Mucosa of descending colon (tissue), 3 donors: ENCODE results near the gene EXT2. TPM values are rescaled to one million over a fixed set of nuclear protein-coding genes. Genes with fewer than 3 reads are reported as not detected.

Experiments
- ATAC-seq: fragments of 200-7000 bp; cut with Tn5 transposase; one replicate; pipeline ENCODE4 v1.9.1; 2020; ENCODE audit warnings: mild to moderate bottlenecking, moderate library complexity
- DNase-seq, 3 donors: peaks; one replicate each; pipeline ENCODE4 v3.0.0-alpha.2; 2020
- H3K36me3 ChIP-seq: fragments of 200-600 bp; one replicate; pipeline ENCODE4 v1.8.0; 2021; ENCODE audit warnings: low read depth, mild to moderate bottlenecking
- H3K4me1 ChIP-seq: fragments of 200-600 bp; one replicate; pipeline ENCODE4 v1.8.0; 2021; ENCODE audit warnings: low read depth, mild to moderate bottlenecking
- H3K4me3 ChIP-seq: fragments of 200-600 bp; one replicate; pipeline ENCODE4 v1.8.0; 2021; ENCODE audit warnings: mild to moderate bottlenecking
- H3K9me3 ChIP-seq: fragments of 200-600 bp; one replicate; pipeline ENCODE4 v1.8.0; 2021; ENCODE audit warnings: mild to moderate bottlenecking
- CTCF ChIP-seq: fragments of 200-600 bp; IDR thresholded peaks from one replicate; pipeline ENCODE4 v1.8.0; 2022; ENCODE audit warnings: antibody characterized with exemption, mild to moderate bottlenecking
- intact Hi-C, 2 donors: fragments of 100-400 bp; cut with DNase I in 1 of 2; cut with micrococcal nuclease in 1 of 2; formaldehyde crosslinking; loops; one replicate each; pipeline versions ENCODE4 v1.11.0 to v1.11.1; 2022; cut with DNase I, micrococcal nuclease
- total RNA-seq, 3 donors: library from RNA; stranded (reverse); fragmentation: NEBNext Ultra II Directional in 2 of 3; extraction: Animal tissue kit (Norgen Biotek cat#: 25700) in 2 of 3; gene quantifications; one replicate each; pipeline versions ENCODE4 v1.2.1 to v1.2.4, GENCODE V29; 2021 to 2023
- donor health status: DM: no; HTN: no; CAD: no; lungs with moderate emphysema.
- donor health status: DM: no; HTN: no; CAD: no.
- donor health status: DM: no; HTN: yes; CAD: no.

EXT2 gene
- total RNA-seq, 3 donors from 2014 or later = 53.3 to 59.7 (median 57.2) TPM

- H3K9me3 ChIP-seq = no peaks in the 10 kb centered on the region
- peak; percentile 11 for TF ChIP-seq CTCF
- no peaks in the 10 kb centered on the region for H3K36me3 ChIP-seq
- intact Hi-C loops = no loop called here
- DNase-seq = peak in 1 of 3 donors; percentile 19
- no peak overlapping the region for H3K4me3 ChIP-seq
- ATAC-seq = peak; percentile 39
- H3K4me1 ChIP-seq = no peaks in the 10 kb centered on the region
Measured at GRCh38 chr11:44133335-44133946, 38.0 kb downstream of the EXT2 start.

GRCh38 chr11:44134625-44135024 is 39.1 kb downstream of the EXT2 start:
- intact Hi-C loops = no loop called here
- no peaks in the 10 kb centered on the region for H3K4me1 ChIP-seq
- DNase-seq = no peak
- no peaks in the 10 kb centered on the region for H3K9me3 ChIP-seq
- ATAC-seq = no peak
- no peak overlapping the region for H3K4me3 ChIP-seq
- no peaks in the 10 kb centered on the region for H3K36me3 ChIP-seq
- no peak for TF ChIP-seq CTCF

- intact Hi-C loops = no loop called here
- no peaks in the 10 kb centered on the region for H3K36me3 ChIP-seq
- DNase-seq (no peak), ATAC-seq (no peak)
- no peaks in the 10 kb centered on the region for H3K4me1 ChIP-seq
- no peaks in the 10 kb centered on the region for H3K9me3 ChIP-seq
- TF ChIP-seq CTCF = no peak
- H3K4me3 ChIP-seq = no peak overlapping the region
Measured at GRCh38 chr11:44136176-44136945, 40.9 kb downstream of the EXT2 start.

- no peak for DNase-seq
- no peak for ATAC-seq
- intact Hi-C loops = no loop called here
- no peaks in the 10 kb centered on the region for H3K9me3 ChIP-seq
- no peak overlapping the region for H3K4me3 ChIP-seq
- H3K4me1 ChIP-seq = no peaks in the 10 kb centered on the region
- TF ChIP-seq CTCF = no peak
- no peaks in the 10 kb centered on the region for H3K36me3 ChIP-seq
Measured at GRCh38 chr11:44137057-44137456, 41.6 kb downstream of the EXT2 start.

GRCh38 chr11:44138286-44138685 is 42.8 kb downstream of the EXT2 start:
- no peak for TF ChIP-seq CTCF
- Histone ChIP-seq H3K36me3 (no peaks in the 10 kb centered on the region), H3K4me3 (no peak overlapping the region), H3K4me1 (no peaks in the 10 kb centered on the region), H3K9me3 (no peaks in the 10 kb centered on the region)
- DNase-seq (no peak), ATAC-seq (no peak)
- intact Hi-C loops = no loop called here
